HUES6 (cell line): ENCODE measurements around the gene TRIM50.

Source experiments
- H3K27ac ChIP-seq: 2 replicates; pipeline ENCODE4 v1.7.0; 2013; ENCODE audit warnings: low read depth, mild to moderate bottlenecking, low read length, inconsistent platforms
- H3K27me3 ChIP-seq: 2 replicates; pipeline ENCODE4 v1.6.1; 2013; ENCODE audit warnings: low read length; ENCODE audit not compliant: control insufficient read depth, insufficient read depth
- H3K36me3 ChIP-seq: 2 replicates; pipeline ENCODE4 v1.6.1; 2013; ENCODE audit warnings: low read length; ENCODE audit not compliant: control insufficient read depth, insufficient read depth
- H3K4me1 ChIP-seq: 2 replicates; pipeline ENCODE4 v1.6.1; 2013; ENCODE audit warnings: low read length; ENCODE audit not compliant: control insufficient read depth, insufficient read depth
- H3K4me3 ChIP-seq: 2 replicates; pipeline ENCODE4 v1.5.1; 2013; ENCODE audit warnings: low read depth, low read length
- H3K9ac ChIP-seq: one replicate; pipeline ENCODE4 v1.6.1; 2013; ENCODE audit warnings: mild to moderate bottlenecking, low read length
- H3K9me3 ChIP-seq: 2 replicates; pipeline ENCODE4 v1.6.1; 2013; ENCODE audit warnings: low read depth, low read length; ENCODE audit not compliant: control insufficient read depth, insufficient read depth

Gene TRIM50

DNA sequence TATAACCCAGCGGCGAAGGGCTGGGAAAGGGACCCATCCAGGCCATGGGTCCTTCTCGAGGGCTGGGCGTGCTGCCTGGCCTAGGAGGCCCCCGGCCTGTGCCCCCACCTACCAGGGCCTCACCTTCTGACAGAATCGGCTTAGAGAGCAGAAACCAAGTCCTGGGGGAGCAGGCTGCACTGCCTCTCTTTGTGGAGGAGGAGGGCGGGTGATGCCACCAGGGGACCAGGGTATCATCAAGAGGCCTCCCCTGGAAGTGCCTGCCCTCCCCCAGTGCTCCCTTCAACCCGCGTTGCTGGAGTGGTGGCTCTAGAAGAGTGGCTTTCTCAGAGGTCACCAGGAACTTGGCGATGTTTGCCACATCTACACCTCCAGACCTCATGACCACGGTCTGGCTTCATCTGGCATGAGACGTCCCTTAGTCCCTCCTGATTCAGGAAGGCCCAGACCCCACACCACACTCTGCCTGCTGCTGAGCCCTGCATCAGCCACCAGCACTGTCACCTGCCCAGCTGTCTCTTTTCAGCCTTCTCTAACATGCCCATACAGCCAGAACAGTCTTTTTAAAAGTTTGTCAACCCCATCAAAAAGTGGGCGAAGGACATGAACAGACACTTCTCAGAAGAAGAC is 32.0 kb upstream of the TRIM50 start:
- Histone ChIP-seq H3K36me3 (no peaks in the 10 kb centered on the region), H3K4me1 (0 out of 2 replicates have a peak, but pooled peaks cover 1% of the 10 kb centered on the region)

DNA sequence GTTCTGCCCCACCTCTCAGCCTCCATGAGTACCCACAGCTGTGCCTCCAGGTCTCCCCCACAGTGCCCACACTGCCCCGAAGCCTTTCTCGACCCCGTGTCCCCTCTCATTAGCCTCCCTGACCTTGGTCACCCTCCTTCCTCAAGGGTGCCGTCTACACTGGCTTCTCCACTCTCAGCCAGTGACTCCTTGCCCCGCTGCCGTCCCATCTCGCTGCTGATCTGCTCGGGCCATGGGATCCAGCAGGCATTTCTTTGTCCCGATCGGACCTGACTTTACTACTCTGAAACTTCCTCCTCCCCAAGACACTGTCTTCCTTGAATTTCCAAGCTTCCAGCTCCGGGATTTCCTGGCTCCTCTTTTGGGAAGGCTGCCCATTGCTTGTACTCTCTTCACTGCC is 31.4 kb upstream of the TRIM50 start:
- Histone ChIP-seq H3K27me3 (no peaks in the 10 kb centered on the region), H3K9me3 (no peaks in the 10 kb centered on the region), H3K27ac (no peak overlapping the region), H3K9ac (no peak overlapping the region), H3K4me3 (no peak overlapping the region), H3K4me1 (0 out of 2 replicates have a peak, but pooled peaks cover 4% of the 10 kb centered on the region), H3K36me3 (no peaks in the 10 kb centered on the region)

More for the DNA sequence above, 32.0 kb upstream of the TRIM50 start:
- Histone ChIP-seq H3K4me3 (no peak overlapping the region), H3K27ac (no peak overlapping the region), H3K27me3 (no peaks in the 10 kb centered on the region), H3K9me3 (no peaks in the 10 kb centered on the region), H3K9ac (no peak overlapping the region)

DNA sequence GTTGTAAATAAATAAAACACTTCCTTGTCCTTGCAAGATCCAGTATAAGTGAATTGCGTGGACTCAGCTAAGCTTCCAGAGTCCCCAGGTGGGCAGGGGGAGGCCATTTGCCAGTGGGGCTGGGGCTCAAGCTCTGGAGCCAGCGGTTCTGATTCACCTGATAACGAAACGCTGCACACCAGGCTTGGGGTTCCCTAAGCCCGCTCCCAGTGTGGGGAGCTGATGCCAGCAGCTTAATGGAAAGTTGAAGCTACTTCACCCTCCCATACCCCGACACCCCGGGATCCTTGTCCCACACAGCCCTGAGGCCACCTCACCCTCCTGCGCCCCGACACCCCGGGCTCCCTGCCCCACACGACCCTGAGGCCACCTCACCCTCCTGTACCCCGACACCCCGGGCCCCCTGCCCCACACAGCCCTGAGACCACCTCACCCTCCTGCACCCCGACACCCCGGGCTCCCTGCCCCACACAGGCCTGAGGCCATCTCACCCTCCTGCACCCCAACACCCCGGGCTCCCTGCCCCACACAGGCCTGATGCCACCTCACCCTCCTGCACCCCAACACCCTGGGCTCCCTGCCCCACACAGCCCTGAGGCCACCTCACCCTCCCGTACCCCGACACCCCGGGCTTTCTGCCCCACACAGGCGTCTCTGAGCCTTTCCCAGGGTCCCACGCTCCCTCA is 30.9 kb upstream of the TRIM50 start:
- H3K27ac ChIP-seq, result no peak overlapping the region
- H3K9ac ChIP-seq, result no peak overlapping the region
- 0 out of 2 replicates have a peak, but pooled peaks cover 3% of the 10 kb centered on the region for H3K9me3 ChIP-seq
- no peaks in the 10 kb centered on the region for H3K36me3 ChIP-seq
- no peak overlapping the region for H3K4me3 ChIP-seq
- no peaks in the 10 kb centered on the region for H3K27me3 ChIP-seq
- 0 out of 2 replicates have a peak, but pooled peaks cover 4% of the 10 kb centered on the region for H3K4me1 ChIP-seq

DNA sequence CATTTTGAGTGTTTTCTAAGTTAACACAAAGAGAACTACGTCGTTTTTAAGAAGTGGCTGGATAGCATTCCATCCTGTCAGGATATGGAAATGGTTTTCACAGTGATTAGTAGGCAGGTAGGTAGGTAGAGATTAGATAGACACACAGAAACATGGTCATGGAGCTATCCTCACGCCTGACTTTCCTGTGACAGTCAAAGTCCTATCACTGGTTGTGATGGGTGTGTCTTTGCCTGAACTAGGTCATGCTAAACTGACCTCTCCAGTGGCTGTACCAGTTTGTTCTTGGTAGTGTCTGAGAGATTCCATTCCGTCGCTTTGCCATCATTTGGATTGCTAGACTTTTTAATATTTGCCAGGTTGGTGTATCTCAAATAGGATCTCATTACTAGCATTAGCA is 28.3 kb upstream of the TRIM50 start:
- Histone ChIP-seq H3K27me3 (no peaks in the 10 kb centered on the region), H3K9ac (no peak overlapping the region), H3K36me3 (no peaks in the 10 kb centered on the region), H3K4me3 (no peak overlapping the region), H3K27ac (no peak overlapping the region), H3K4me1 (peaks cover 4% of the 10 kb centered on the region; the same call in 1 of the 2 replicates), H3K9me3 (peaks cover 15% of the 10 kb centered on the region)

DNA sequence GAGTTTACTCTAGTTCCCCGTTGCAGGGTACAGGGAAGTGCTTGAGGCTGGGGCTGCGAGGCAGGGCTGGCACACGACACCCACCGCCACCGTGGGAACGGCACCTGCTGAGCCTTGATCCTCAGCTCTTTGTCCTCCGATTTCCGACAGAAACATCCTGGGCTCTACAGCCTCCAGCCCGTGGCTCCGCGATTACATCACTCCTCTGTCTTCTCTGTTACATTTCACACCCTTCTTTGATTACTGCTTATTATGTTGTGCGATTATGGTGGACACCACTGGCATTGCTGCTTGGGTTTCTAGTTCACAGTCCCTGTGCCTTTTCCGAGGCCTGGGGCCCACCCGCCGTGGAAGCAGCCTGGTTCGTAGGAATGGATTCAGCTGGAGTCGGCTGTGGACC is 26.9 kb upstream of the TRIM50 start:
- Histone ChIP-seq H3K27me3 (no peaks in the 10 kb centered on the region), H3K4me3 (no peak overlapping the region), H3K4me1 (peaks cover 4% of the 10 kb centered on the region; the same call in 1 of the 2 replicates), H3K36me3 (no peaks in the 10 kb centered on the region), H3K27ac (no peak overlapping the region), H3K9me3 (peaks cover 15% of the 10 kb centered on the region), H3K9ac (no peak overlapping the region)

DNA sequence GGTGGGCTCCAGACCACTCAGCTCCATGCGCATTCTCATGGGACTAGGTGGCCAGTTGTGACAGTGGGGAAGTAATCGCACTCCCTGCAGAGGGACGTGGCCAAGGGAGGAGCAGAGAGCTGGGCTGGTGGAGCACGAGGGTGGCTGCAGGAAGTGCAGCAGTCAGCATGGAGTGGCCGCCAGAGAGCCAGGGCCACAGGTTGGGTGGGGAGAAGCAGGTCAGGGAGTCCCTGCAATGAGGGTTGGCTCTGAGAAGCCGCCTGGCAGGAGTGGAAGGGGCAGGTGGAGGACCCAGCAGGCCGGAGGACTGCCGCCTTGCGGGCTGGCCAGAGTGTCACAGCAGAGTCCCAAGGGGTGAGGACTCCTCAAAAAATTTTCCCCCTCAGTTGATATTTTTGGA is 26.3 kb upstream of the TRIM50 start:
- H3K9ac ChIP-seq, result no peak overlapping the region
- no peaks in the 10 kb centered on the region for H3K36me3 ChIP-seq

DNA sequence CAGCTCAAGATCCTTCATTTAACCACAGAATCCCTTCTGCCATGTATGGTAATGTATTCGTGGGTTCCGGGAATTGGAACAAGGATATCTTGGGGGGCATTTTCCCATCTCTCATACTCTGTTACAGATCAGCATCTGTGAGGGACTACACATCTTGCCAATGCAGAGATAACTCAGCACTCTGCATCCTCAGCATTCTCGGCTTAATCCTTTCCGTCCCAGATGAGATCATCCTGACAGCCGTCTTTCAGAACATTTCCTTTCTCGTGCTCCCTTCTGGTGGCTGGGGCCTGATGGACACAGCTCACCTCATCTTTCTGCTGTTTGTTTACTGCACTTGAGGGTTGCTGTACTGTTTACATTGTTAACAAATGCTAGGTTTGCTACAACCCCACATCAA is 25.4 kb upstream of the TRIM50 start:
- H3K9ac ChIP-seq, result no peak overlapping the region
- no peak overlapping the region for H3K4me3 ChIP-seq
- H3K27me3 ChIP-seq, result no peaks in the 10 kb centered on the region
- H3K9me3 ChIP-seq, result peaks cover 15% of the 10 kb centered on the region
- H3K4me1 ChIP-seq, result peaks cover 4% of the 10 kb centered on the region; the same call in 1 of the 2 replicates
- H3K27ac ChIP-seq, result no peak overlapping the region
- no peaks in the 10 kb centered on the region for H3K36me3 ChIP-seq

More for the DNA sequence above, 26.3 kb upstream of the TRIM50 start:
- no peak overlapping the region for H3K27ac ChIP-seq
- H3K4me1 ChIP-seq, result peaks cover 4% of the 10 kb centered on the region; the same call in 1 of the 2 replicates
- no peaks in the 10 kb centered on the region for H3K27me3 ChIP-seq
- peaks cover 15% of the 10 kb centered on the region for H3K9me3 ChIP-seq
- H3K4me3 ChIP-seq, result no peak overlapping the region

DNA sequence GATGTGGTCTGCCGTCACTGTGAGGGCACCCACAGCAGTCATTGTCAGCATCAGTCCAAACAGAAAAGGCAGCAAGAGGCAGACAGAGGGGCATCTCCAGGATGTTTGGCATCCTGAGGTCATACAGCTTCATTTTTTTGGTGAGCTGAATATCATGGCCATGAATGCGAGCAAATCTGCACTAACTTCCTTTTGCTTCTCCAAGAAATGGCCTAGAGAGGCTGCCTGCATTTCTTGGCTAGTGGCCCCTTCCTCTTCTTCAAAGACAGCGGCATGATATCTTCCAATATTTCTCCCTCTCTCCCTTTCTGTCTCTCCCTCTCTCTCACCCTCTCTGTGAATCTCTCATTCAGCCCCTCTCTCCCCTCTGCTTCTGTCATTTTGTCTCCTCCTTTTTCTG is 24.9 kb upstream of the TRIM50 start:
- Histone ChIP-seq H3K27me3 (no peaks in the 10 kb centered on the region), H3K9ac (no peak overlapping the region), H3K36me3 (no peaks in the 10 kb centered on the region), H3K4me3 (no peak overlapping the region), H3K27ac (no peak overlapping the region), H3K9me3 (peaks cover 15% of the 10 kb centered on the region), H3K4me1 (peaks cover 4% of the 10 kb centered on the region; the same call in 1 of the 2 replicates)

DNA sequence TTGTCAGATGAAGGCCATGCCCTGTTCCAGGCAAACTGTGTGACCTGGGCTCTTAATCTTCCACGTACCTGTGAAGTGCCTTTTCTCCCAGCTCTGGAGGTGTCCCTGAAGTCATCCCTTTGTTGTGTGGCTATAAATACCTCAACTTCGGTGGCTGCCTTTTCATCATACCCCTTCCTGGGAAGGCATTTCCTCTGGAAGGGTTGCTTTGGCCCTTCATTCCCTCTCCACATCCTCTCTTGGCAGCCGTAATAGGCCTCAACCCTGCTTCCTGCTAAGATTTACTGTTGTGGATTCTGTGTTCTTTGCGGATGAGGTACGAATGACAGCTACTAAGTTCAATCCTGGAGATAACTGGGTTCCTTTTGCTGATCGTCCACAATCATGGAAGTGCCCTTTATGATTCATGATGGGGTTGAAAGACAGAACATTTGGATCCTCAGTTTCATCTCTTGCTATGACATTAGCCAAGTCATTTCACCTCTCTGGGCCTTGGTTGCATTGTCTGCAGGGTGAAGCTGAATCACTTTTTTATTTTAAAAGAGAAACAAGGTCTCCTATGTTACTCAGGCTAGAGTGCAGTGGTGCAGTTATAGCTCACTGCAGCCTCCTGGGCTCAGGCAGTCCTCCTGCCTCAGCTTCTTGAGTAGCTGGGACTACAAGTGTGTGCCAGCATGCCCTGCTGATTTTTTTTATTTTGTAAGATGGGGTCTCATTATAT is 23.7 kb upstream of the TRIM50 start:
- Histone ChIP-seq H3K4me1 (peaks cover 4% of the 10 kb centered on the region; the same call in 1 of the 2 replicates), H3K9ac (no peak overlapping the region), H3K9me3 (peaks cover 15% of the 10 kb centered on the region), H3K36me3 (no peaks in the 10 kb centered on the region), H3K27me3 (no peaks in the 10 kb centered on the region), H3K27ac (no peak overlapping the region), H3K4me3 (no peak overlapping the region)

DNA sequence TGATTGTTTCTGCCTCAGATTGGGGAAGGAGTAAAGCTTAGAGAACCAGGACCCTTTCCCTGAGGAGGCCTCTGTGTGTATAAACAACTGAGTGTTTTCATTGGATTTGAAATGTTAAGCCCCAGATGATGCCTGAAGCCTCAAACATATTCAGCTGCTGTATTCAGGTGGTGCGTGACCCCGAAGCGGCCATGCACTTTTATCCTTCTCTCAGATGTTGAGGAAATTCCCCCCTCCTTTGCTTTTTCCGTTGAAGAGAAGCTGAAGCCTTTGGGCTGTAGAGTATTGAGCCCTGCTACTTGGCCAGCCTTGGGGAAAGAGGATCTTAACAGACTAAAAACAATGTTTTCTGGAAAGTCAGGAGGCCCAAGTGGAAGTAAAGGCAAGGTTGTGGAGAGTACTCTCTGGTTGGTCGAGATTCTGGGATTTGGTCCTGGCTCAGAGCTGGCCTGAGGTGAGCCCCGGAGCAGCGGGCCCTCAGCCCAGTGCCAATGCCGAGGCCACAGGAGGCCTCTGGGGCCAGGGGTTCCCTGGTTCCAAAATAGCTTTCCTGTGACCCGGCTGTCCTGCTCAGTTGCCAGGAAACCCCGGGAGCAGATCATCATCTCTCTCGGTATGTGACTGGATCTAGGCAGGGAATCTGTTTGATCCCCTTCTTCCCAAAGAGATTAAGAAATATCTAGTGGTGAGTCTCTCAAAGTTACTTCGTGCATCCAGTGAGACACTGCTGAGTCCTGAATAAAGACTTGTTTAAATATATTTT is 22.6 kb upstream of the TRIM50 start:
- no peaks in the 10 kb centered on the region for H3K27me3 ChIP-seq
- no peaks in the 10 kb centered on the region for H3K36me3 ChIP-seq
- no peak overlapping the region for H3K4me3 ChIP-seq

More for the DNA sequence above, 22.6 kb upstream of the TRIM50 start:
- Histone ChIP-seq H3K4me1 (peaks cover 4% of the 10 kb centered on the region; the same call in 1 of the 2 replicates), H3K9ac (no peak overlapping the region), H3K27ac (no peak overlapping the region), H3K9me3 (peaks cover 15% of the 10 kb centered on the region)
